H1 (cell line): ENCODE results near the gene PPP2R2B. TPM values are rescaled to one million over a fixed set of nuclear protein-coding genes. Genes with fewer than 3 reads are reported as not detected.

Source experiments
- CBX8 ChIP-seq: fragments of 300-800, 300-1000 bp; sonication (generic); IDR thresholded peaks from 2 replicates; pipeline ENCODE4 v1.7.1; 2016; ENCODE audit warnings: low read depth, low read length, borderline replicate concordance
- KDM5A ChIP-seq: fragments of 200-600 bp; IDR thresholded peaks from 2 replicates; pipeline ENCODE4 v1.7.1; 2012; ENCODE audit warnings: mild to moderate bottlenecking, low read length, inconsistent platforms, mixed read lengths
- NANOG ChIP-seq: IDR thresholded peaks from 2 replicates; pipeline ENCODE4 v1.6.1; 2011; ENCODE audit warnings: low read length, low read depth, mild to moderate bottlenecking, inconsistent platforms; ENCODE audit not compliant: insufficient read depth, poor library complexity, severe bottlenecking
- polyA plus RNA-seq, 7 experiments: library from polyadenylated mRNA; depleted of rRNA in 3 of 7; stranded (reverse) in 5 of 7; unstranded in 2 of 7; fragments of >200 nt in 5 of 7; fragments of 200-250 nt in 2 of 7; gene quantifications; 1 replicate in 5 of 7; 2 replicates in 1 of 7; 4 replicates in 1 of 7; pipeline versions ENCODE4 v1.2.1 to v1.2.3, GENCODE V29; 2011 to 2013; ENCODE audit warnings: missing spikeins in 2 of 7, mixed read lengths in 2 of 7
- total RNA-seq: library from RNA; stranded (reverse); fragmentation: NEBNext Ultra II Directional; extraction: Animal tissue kit (Norgen Biotek cat#: 25700); gene quantifications from 2 replicates; pipeline ENCODE4 v1.2.1, GENCODE V29; 2021
- TF ChIP-seq, protein P1 (sequence below): IDR thresholded peaks from 2 replicates; pipeline ENCODE4 v1.6.1; 2012; ENCODE audit warnings: inconsistent platforms

The PPP2R2B gene
- total and polyA plus RNA-seq, 2 of the 8 experiments (the other 6 are each of a cell fraction or from before 2014, with no cell fraction given): 21.1 to 37.1 TPM

- TF ChIP-seq, protein P1, sequence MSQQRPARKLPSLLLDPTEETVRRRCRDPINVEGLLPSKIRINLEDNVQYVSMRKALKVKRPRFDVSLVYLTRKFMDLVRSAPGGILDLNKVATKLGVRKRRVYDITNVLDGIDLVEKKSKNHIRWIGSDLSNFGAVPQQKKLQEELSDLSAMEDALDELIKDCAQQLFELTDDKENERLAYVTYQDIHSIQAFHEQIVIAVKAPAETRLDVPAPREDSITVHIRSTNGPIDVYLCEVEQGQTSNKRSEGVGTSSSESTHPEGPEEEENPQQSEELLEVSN: no peak
- TF ChIP-seq CBX8 (no peak), NANOG (no peak), KDM5A (no peak)
Measured at GRCh38 chr5:146704949-146705665, 173.4 kb downstream of the PPP2R2B start (continued).
